OCI-LY1 (cell line): ENCODE measurements around the gene TMTC4.

Experiments
- H2AFZ ChIP-seq: fragments of 200-600 bp; sonication (generic), shearing (Covaris generic); 2 replicates; pipeline ENCODE4 v1.6.0; 2014; ENCODE audit warnings: antibody characterized with exemption, mild to moderate bottlenecking, low read length
- H3F3A ChIP-seq: fragments of 200-600 bp; sonication (generic), shearing (Covaris generic); 2 replicates; pipeline ENCODE4 v1.6.0; 2014; ENCODE audit warnings: mild to moderate bottlenecking, antibody characterized with exemption, low read length, moderate library complexity; ENCODE audit not compliant: insufficient read depth
- H3K27ac ChIP-seq: fragments of 200-600 bp; sonication (generic); 2 replicates; pipeline ENCODE4 v1.5.1; 2014; ENCODE audit warnings: low read length, mixed run types, mild to moderate bottlenecking, low read depth; ENCODE audit not compliant: poor library complexity, severe bottlenecking
- H3K27me3 ChIP-seq: fragments of 200-600 bp; sonication (generic); 2 replicates; pipeline ENCODE4 v1.6.0; 2014; ENCODE audit warnings: antibody characterized with exemption, mild to moderate bottlenecking, low read length, moderate library complexity; ENCODE audit not compliant: insufficient read depth
- H3K36me3 ChIP-seq: fragments of 200-600 bp; sonication (generic); 2 replicates; pipeline ENCODE4 v1.6.1; 2014; ENCODE audit warnings: mild to moderate bottlenecking, antibody characterized with exemption, low read length, moderate library complexity, mixed read lengths; ENCODE audit not compliant: insufficient read depth
- H3K4me1 ChIP-seq: fragments of 200-600 bp; sonication (generic); 2 replicates; pipeline ENCODE4 v1.5.1; 2014; ENCODE audit warnings: mild to moderate bottlenecking, low read length, moderate library complexity; ENCODE audit not compliant: insufficient read depth, severe bottlenecking
- H3K4me2 ChIP-seq: fragments of 200-600 bp; sonication (generic), shearing (Covaris generic); 2 replicates; pipeline ENCODE4 v1.6.1; 2014; ENCODE audit warnings: low read length
- H3K4me3 ChIP-seq: fragments of 200-600 bp; sonication (generic); 2 replicates; pipeline ENCODE4 v1.5.1; 2014; ENCODE audit warnings: low read length, low read depth, mild to moderate bottlenecking, mixed read lengths; ENCODE audit not compliant: poor library complexity, severe bottlenecking
- H3K79me2 ChIP-seq: fragments of 200-600 bp; shearing (Covaris generic); 2 replicates; pipeline ENCODE4 v1.6.1; 2016; ENCODE audit warnings: mixed run types, low read length, mixed read lengths; ENCODE audit not compliant: insufficient read depth
- H3K9ac ChIP-seq: fragments of 200-600 bp; sonication (generic), shearing (Covaris generic); 2 replicates; pipeline ENCODE4 v1.6.1; 2014; ENCODE audit warnings: mild to moderate bottlenecking, low read length, mixed read lengths
- H3K9me2 ChIP-seq: fragments of 200-600 bp; sonication (generic), shearing (Covaris generic); 2 replicates; pipeline ENCODE4 v1.6.1; 2014; ENCODE audit warnings: low read depth, mild to moderate bottlenecking, low read length, mixed read lengths
- H3K9me3 ChIP-seq: fragments of 200-600 bp; shearing (Covaris generic); 2 replicates; pipeline ENCODE4 v1.6.1; 2014; ENCODE audit warnings: low read length, mixed read lengths
- H4K20me1 ChIP-seq: fragments of 200-600 bp; sonication (generic), shearing (Covaris generic); 2 replicates; pipeline ENCODE4 v1.6.0; 2016; ENCODE audit warnings: mild to moderate bottlenecking, low read length; ENCODE audit not compliant: insufficient read depth
- CTCF ChIP-seq: fragments of 200-600 bp; sonication (generic), shearing (Covaris generic); IDR thresholded peaks from 2 replicates; pipeline ENCODE4 v1.5.1; 2017; ENCODE audit warnings: mild to moderate bottlenecking, antibody characterized with exemption, low read length, moderate library complexity, mixed read lengths
- EZH2 ChIP-seq: fragments of 200-600 bp; sonication (generic), shearing (Covaris generic); IDR thresholded peaks from 2 replicates; pipeline ENCODE4 v1.8.0; 2017; ENCODE audit warnings: borderline replicate concordance, mixed run types, mild to moderate bottlenecking, antibody characterized with exemption, low read length, moderate library complexity, mixed read lengths

Gene TMTC4

DNA sequence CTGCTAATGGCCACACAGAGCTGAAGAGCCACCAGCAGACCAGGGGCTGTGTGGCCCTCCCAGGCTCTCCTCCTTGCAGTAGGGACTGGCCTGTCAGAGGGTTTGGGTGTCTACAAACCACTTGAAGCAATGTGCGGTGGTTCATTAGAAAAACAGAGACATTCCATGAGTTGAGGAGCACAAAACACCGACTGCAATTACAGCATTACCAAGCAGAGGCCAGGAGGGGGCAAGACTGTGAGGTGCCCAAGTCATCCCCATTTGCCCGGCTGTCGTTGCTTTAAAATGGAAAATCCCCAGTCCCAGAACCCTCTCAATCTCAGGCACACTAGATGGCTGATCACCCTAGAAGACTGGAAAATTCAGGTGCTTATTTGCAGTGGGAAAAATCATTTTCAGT lies 15.0 kb downstream of the TMTC4 start:
- TF ChIP-seq EZH2 (no peak), CTCF (no peak)
- Histone ChIP-seq H3K27ac (no peak overlapping the region), H3K4me1 (peaks cover 3% of the 10 kb centered on the region), H3K79me2 (no peaks in the 10 kb centered on the region), H3K27me3 (no peaks in the 10 kb centered on the region), H3K9ac (no peak overlapping the region), H3K9me2 (no peaks in the 10 kb centered on the region), H2AFZ (no peak overlapping the region), H3F3A (no peaks in the 10 kb centered on the region), H3K36me3 (peaks cover 89% of the 10 kb centered on the region), H3K4me3 (no peak overlapping the region), H4K20me1 (no peaks in the 10 kb centered on the region), H3K9me3 (no peaks in the 10 kb centered on the region), H3K4me2 (no peak overlapping the region)

- no peak overlapping the region for H3K4me2 ChIP-seq
- TF ChIP-seq CTCF (no peak), EZH2 (no peak)
- no peak overlapping the region for H3K27ac ChIP-seq
- H3K36me3 ChIP-seq, result peaks cover 85% of the 10 kb centered on the region
- H3K9me3 ChIP-seq, result no peaks in the 10 kb centered on the region
- H3K27me3 ChIP-seq, result no peaks in the 10 kb centered on the region
- H3K4me3 ChIP-seq, result no peak overlapping the region
- no peaks in the 10 kb centered on the region for H4K20me1 ChIP-seq
- peaks cover 3% of the 10 kb centered on the region for H3K4me1 ChIP-seq
- H2AFZ ChIP-seq, result no peak overlapping the region
- H3K79me2 ChIP-seq, result no peaks in the 10 kb centered on the region
- no peak overlapping the region for H3K9ac ChIP-seq
- no peaks in the 10 kb centered on the region for H3K9me2 ChIP-seq
- H3F3A ChIP-seq, result no peaks in the 10 kb centered on the region
Observed at GRCh38 chr13:100658363-100658762, 16.2 kb downstream of the TMTC4 start.

DNA sequence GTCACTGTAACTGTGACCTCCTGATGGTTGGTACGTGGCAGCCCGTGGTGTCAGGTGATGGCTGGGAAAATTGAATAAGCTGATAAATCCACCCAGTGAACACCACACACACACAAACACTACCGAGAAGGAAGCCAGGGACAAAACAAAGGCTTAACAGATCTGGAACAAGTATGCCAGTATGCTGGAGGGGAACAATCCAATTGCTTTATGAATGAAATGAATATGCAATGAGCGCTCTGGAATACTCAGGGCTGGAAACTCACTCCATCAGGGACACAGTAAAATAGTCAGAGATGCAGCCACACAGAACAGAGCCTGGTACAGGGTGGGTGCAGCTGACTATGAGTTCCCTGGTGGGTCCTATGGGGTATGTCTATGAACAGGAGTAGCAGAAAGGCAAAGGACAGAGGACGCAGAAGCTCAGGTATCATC lies 16.7 kb downstream of the TMTC4 start:
- peaks cover 3% of the 10 kb centered on the region for H3K4me1 ChIP-seq
- H2AFZ ChIP-seq, result no peak overlapping the region
- no peaks in the 10 kb centered on the region for H3K9me2 ChIP-seq
- TF ChIP-seq EZH2 (no peak), CTCF (no peak)
- H3K9me3 ChIP-seq, result no peaks in the 10 kb centered on the region
- no peak overlapping the region for H3K4me2 ChIP-seq
- H4K20me1 ChIP-seq, result no peaks in the 10 kb centered on the region
- peaks cover 85% of the 10 kb centered on the region for H3K36me3 ChIP-seq
- H3K27ac ChIP-seq, result no peak overlapping the region
- no peaks in the 10 kb centered on the region for H3K79me2 ChIP-seq
- H3F3A ChIP-seq, result no peaks in the 10 kb centered on the region
- H3K4me3 ChIP-seq, result no peak overlapping the region
- H3K9ac ChIP-seq, result no peak overlapping the region
- H3K27me3 ChIP-seq, result no peaks in the 10 kb centered on the region
